ENCODE results near the gene PHACTR2. TPM values are rescaled to one million over a fixed set of nuclear protein-coding genes. Genes with fewer than 3 reads are reported as not detected.
A peak's percentile ranks its signal among the peaks of the same experiment; 100 is the strongest.

Gene PHACTR2
- total RNA-seq, 1 donor from 2014 or later = 44.7 TPM

DNA sequence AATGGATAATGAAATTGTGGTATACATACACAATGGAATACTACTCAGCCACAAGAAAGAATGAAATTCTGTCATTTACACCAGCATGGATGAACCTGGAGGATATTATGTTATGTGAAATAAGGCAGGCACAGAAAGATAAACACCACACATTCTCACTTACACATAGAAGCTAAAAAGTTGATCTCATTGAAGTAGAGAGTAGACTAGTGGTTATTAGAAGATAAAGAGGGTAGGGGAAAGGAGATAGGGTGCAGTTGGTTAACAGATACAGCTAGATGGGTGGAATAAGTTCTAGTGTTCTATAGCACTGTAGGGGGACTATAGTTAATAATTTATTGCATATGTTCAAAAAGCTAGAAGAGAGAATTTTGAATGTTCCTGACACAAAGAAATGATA lies 139.9 kb downstream of the PHACTR2 start:
- no peak overlapping the region for H3K4me3 ChIP-seq (ENCODE audit: insufficient read depth, low read depth, low read length)
- Mint-ChIP-seq H3K27ac (ENCODE audit: unreplicated experiment) (no peak overlapping the region), H3K36me3 (ENCODE audit: low read depth, unreplicated experiment) (peaks cover 8% of the 10 kb centered on the region), H3K4me1 (ENCODE audit: low read depth, unreplicated experiment) (peaks cover 3% of the 10 kb centered on the region), H3K9me3 (ENCODE audit: unreplicated experiment) (no peaks in the 10 kb centered on the region), H3K27me3 (ENCODE audit: low read depth, unreplicated experiment) (no peaks in the 10 kb centered on the region), H3K4me3 (ENCODE audit: unreplicated experiment) (no peak overlapping the region)
- TF ChIP-seq EZH2 (IDR thresholded peaks at IDR 0.05; ENCODE audit: insufficient read depth, low read length) = no peak
- TF ChIP-seq, protein P1, sequence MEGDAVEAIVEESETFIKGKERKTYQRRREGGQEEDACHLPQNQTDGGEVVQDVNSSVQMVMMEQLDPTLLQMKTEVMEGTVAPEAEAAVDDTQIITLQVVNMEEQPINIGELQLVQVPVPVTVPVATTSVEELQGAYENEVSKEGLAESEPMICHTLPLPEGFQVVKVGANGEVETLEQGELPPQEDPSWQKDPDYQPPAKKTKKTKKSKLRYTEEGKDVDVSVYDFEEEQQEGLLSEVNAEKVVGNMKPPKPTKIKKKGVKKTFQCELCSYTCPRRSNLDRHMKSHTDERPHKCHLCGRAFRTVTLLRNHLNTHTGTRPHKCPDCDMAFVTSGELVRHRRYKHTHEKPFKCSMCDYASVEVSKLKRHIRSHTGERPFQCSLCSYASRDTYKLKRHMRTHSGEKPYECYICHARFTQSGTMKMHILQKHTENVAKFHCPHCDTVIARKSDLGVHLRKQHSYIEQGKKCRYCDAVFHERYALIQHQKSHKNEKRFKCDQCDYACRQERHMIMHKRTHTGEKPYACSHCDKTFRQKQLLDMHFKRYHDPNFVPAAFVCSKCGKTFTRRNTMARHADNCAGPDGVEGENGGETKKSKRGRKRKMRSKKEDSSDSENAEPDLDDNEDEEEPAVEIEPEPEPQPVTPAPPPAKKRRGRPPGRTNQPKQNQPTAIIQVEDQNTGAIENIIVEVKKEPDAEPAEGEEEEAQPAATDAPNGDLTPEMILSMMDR (IDR thresholded peaks at IDR 0.05; ENCODE audit: insufficient read depth, low read depth, low read length) = no peak
- no peak overlapping the region for H3K4me2 ChIP-seq (ENCODE audit: low read length)
- no peaks in the 10 kb centered on the region for H3K27me3 ChIP-seq (ENCODE audit: insufficient read depth, low read length)
- H3K9ac ChIP-seq (ENCODE audit: low read length) = no peak overlapping the region
- DNase-seq (ENCODE audit: low read depth) (no peak), FAIRE-seq (no peak)
- no peak overlapping the region for H2AFZ ChIP-seq (ENCODE audit: low read depth, low read length)
- no peak overlapping the region for H3K27ac ChIP-seq (ENCODE audit: low read depth, low read length)
- H3K4me1 ChIP-seq (ENCODE audit: insufficient read depth, low read length) = peaks cover 3% of the 10 kb centered on the region
- no peaks in the 10 kb centered on the region for H3K9me3 ChIP-seq (ENCODE audit: insufficient read depth, low read depth, low read length)
- H3K79me2 ChIP-seq (ENCODE audit: insufficient read depth, low read length) = no peaks in the 10 kb centered on the region
- H4K20me1 ChIP-seq (ENCODE audit: insufficient read depth, low read length) = no peaks in the 10 kb centered on the region
- no peaks in the 10 kb centered on the region for H3K36me3 ChIP-seq (ENCODE audit: insufficient read depth, low read length)

DNA sequence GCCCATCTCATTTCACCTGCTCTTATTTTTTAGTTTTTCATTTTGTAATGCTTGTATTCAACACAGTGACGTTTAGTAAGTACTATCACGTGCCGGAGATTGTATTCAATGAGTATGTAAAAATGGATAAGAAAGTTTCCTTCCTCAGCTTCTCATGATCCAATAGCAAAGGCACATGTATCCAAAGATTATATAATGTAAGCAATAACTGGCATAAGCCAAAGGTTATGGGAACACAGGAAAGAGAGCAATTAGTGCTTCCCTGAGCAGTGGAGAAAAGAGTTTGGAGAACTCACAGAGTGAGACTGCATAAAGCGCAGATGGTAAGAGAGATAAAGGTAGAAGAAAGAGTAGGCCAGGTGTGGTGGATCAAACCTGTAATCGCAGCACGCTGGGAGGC lies 143.6 kb downstream of the PHACTR2 start:
- Histone ChIP-seq H4K20me1 (ENCODE audit: insufficient read depth, low read length) (no peaks in the 10 kb centered on the region), H3K9ac (ENCODE audit: low read length) (no peak overlapping the region), H3K9me3 (ENCODE audit: insufficient read depth, low read depth, low read length) (no peaks in the 10 kb centered on the region), H3K79me2 (ENCODE audit: insufficient read depth, low read length) (no peaks in the 10 kb centered on the region), H3K4me1 (ENCODE audit: insufficient read depth, low read length) (peaks cover 14% of the 10 kb centered on the region), H3K4me2 (ENCODE audit: low read length) (no peak overlapping the region), H3K27me3 (ENCODE audit: insufficient read depth, low read length) (no peaks in the 10 kb centered on the region), H3K4me3 (ENCODE audit: insufficient read depth, low read depth, low read length) (no peak overlapping the region), H2AFZ (ENCODE audit: low read depth, low read length) (no peak overlapping the region), H3K27ac (ENCODE audit: low read depth, low read length) (no peak overlapping the region), H3K36me3 (ENCODE audit: insufficient read depth, low read length) (no peaks in the 10 kb centered on the region)
- DNase-seq (ENCODE audit: low read depth) = no peak
- TF ChIP-seq EZH2 (IDR thresholded peaks at IDR 0.05; ENCODE audit: insufficient read depth, low read length) = no peak
- TF ChIP-seq, protein P1 (IDR thresholded peaks at IDR 0.05; ENCODE audit: insufficient read depth, low read depth, low read length) = no peak
- no peak overlapping the region for H3K27ac Mint-ChIP-seq (ENCODE audit: unreplicated experiment)
- H3K9me3 Mint-ChIP-seq (ENCODE audit: unreplicated experiment) = no peaks in the 10 kb centered on the region
- H3K4me1 Mint-ChIP-seq (ENCODE audit: low read depth, unreplicated experiment) = peaks cover 12% of the 10 kb centered on the region
- H3K27me3 Mint-ChIP-seq (ENCODE audit: low read depth, unreplicated experiment) = no peaks in the 10 kb centered on the region
- H3K36me3 Mint-ChIP-seq (ENCODE audit: low read depth, unreplicated experiment) = peaks cover 8% of the 10 kb centered on the region
- no peak overlapping the region for H3K4me3 Mint-ChIP-seq (ENCODE audit: unreplicated experiment)
- FAIRE-seq = no peak

DNA sequence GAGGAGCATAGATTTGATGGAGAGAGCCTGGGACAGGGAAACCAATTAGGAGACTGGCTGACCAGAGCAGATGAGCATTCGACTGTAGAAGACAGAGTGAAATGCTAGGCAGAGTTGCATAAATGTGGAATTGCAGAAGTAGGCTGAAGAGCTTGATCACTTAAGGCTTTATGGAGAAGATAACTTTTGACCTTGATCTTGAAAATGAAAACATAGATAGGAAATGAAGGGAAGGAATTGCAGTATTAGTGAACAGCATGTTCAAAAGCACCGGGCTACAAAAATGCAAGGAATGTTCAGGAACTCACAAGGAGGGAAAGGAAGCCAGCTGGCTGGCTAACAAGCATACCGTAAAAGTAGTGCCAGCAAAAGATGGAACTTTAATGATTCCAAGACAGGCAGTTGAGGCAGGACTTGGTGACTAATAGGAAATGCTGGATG lies 144.8 kb downstream of the PHACTR2 start:
- H3K27me3 ChIP-seq (ENCODE audit: insufficient read depth, low read length) = no peaks in the 10 kb centered on the region
- H3K4me2 ChIP-seq (ENCODE audit: low read length) = peak overlapping the region; percentile 64
- no peaks in the 10 kb centered on the region for H3K79me2 ChIP-seq (ENCODE audit: insufficient read depth, low read length)
- no peaks in the 10 kb centered on the region for H4K20me1 ChIP-seq (ENCODE audit: insufficient read depth, low read length)
- no peaks in the 10 kb centered on the region for H3K36me3 ChIP-seq (ENCODE audit: insufficient read depth, low read length)
- Mint-ChIP-seq H3K27ac (ENCODE audit: unreplicated experiment) (peak overlapping the region; percentile 9), H3K27me3 (ENCODE audit: low read depth, unreplicated experiment) (no peaks in the 10 kb centered on the region), H3K4me3 (ENCODE audit: unreplicated experiment) (peak overlapping the region; percentile 10), H3K36me3 (ENCODE audit: low read depth, unreplicated experiment) (peaks cover 4% of the 10 kb centered on the region), H3K4me1 (ENCODE audit: low read depth, unreplicated experiment) (peaks cover 12% of the 10 kb centered on the region), H3K9me3 (ENCODE audit: unreplicated experiment) (no peaks in the 10 kb centered on the region)
- DNase-seq (ENCODE audit: low read depth) (peak; percentile 80), FAIRE-seq (peak; percentile 54)
- H2AFZ ChIP-seq (ENCODE audit: low read depth, low read length) = no peak overlapping the region
- no peak overlapping the region for H3K9ac ChIP-seq (ENCODE audit: low read length)
- no peaks in the 10 kb centered on the region for H3K9me3 ChIP-seq (ENCODE audit: insufficient read depth, low read depth, low read length)
- no peak overlapping the region for H3K4me3 ChIP-seq (ENCODE audit: insufficient read depth, low read depth, low read length)
- no peak overlapping the region for H3K27ac ChIP-seq (ENCODE audit: low read depth, low read length)
- TF ChIP-seq, protein P1 (IDR thresholded peaks at IDR 0.05; ENCODE audit: insufficient read depth, low read depth, low read length) = no peak
- TF ChIP-seq EZH2 (IDR thresholded peaks at IDR 0.05; ENCODE audit: insufficient read depth, low read length) = no peak
- H3K4me1 ChIP-seq (ENCODE audit: insufficient read depth, low read length) = peaks cover 14% of the 10 kb centered on the region

Data from astrocyte (in vitro differentiated cells and primary cell).